ENCODE measurements around the gene CYP24A1.

- no peak for TF ChIP-seq EZH2 (IDR thresholded peaks at IDR 0.05; ENCODE audit: borderline replicate concordance, insufficient read depth, low read depth, low read length, poor library complexity, severe bottlenecking)
- TF ChIP-seq, protein P1, sequence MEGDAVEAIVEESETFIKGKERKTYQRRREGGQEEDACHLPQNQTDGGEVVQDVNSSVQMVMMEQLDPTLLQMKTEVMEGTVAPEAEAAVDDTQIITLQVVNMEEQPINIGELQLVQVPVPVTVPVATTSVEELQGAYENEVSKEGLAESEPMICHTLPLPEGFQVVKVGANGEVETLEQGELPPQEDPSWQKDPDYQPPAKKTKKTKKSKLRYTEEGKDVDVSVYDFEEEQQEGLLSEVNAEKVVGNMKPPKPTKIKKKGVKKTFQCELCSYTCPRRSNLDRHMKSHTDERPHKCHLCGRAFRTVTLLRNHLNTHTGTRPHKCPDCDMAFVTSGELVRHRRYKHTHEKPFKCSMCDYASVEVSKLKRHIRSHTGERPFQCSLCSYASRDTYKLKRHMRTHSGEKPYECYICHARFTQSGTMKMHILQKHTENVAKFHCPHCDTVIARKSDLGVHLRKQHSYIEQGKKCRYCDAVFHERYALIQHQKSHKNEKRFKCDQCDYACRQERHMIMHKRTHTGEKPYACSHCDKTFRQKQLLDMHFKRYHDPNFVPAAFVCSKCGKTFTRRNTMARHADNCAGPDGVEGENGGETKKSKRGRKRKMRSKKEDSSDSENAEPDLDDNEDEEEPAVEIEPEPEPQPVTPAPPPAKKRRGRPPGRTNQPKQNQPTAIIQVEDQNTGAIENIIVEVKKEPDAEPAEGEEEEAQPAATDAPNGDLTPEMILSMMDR (IDR thresholded peaks at IDR 0.05), result no peak
Measured at GRCh38 chr20:54217762-54218161, 44.0 kb upstream of the CYP24A1 start.

Data from B cell (primary cell).